Mesothelial cell of epicardium (in vitro differentiated cells): ENCODE data around the gene PTPRN2. TPM values are rescaled to one million over a fixed set of nuclear protein-coding genes. Genes with fewer than 3 reads are reported as not detected.

Source experiments
- DNase-seq, 2 experiments: peaks; one replicate each; pipeline ENCODE4 v3.0.0; 2021; ENCODE audit warnings: low spot score in 2 of 2; ENCODE audit not compliant: unreplicated experiment in 2 of 2
- H3K27ac Mint-ChIP-seq: 2 replicates; pipeline ENCODE4 v1.8.0; 2021; ENCODE audit warnings: mixed read lengths
- H3K27me3 Mint-ChIP-seq: 2 replicates; pipeline ENCODE4 v1.8.0; 2021; ENCODE audit warnings: low read depth, mixed read lengths
- H3K36me3 Mint-ChIP-seq: 2 replicates; pipeline ENCODE4 v1.8.0; 2021; ENCODE audit warnings: mixed read lengths
- H3K4me1 Mint-ChIP-seq: 2 replicates; pipeline ENCODE4 v1.8.0; 2021; ENCODE audit warnings: mixed read lengths
- H3K4me3 Mint-ChIP-seq: 2 replicates; pipeline ENCODE4 v1.8.0; 2021; ENCODE audit warnings: mild to moderate bottlenecking, moderate library complexity, mixed read lengths
- H3K9me3 Mint-ChIP-seq: 2 replicates; pipeline ENCODE4 v1.8.0; 2021; ENCODE audit warnings: mixed read lengths
- total RNA-seq: library from RNA; stranded (reverse); gene quantifications from 3 replicates; pipeline ENCODE4 v1.2.1, GENCODE V29; 2021
- TF ChIP-seq, protein P1 (sequence below): fragments of 200-600 bp; sonication (generic); IDR thresholded peaks from one replicate; pipeline ENCODE4 v1.5.0; 2021; ENCODE audit warnings: antibody characterized with exemption; ENCODE audit not compliant: unreplicated experiment

Gene PTPRN2
- total RNA-seq, 1 donor from 2014 or later: 2.2 TPM

DNA sequence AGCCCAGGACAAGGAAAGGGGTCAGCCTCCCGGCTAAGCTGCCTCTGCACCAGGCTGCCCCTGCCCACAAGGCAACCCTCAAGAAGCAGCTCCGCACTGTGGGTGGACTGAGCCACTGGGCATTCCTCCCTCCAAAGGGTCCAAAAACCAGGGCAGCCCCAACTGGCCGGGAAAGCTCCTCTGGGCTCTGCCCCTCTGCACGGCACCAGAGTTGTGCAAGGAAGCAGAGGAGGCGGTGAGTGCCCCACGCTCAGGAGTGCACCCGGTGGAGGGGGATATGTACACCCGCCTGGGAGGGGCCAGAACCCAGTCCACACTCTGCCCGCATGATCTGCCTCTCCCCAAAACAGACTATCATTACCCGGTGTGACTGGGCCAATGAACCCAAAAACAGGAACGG, 43.8 kb downstream of the PTPRN2 start:
- Mint-ChIP-seq H3K4me3 (no peak overlapping the region), H3K27me3 (peaks cover 9% of the 10 kb centered on the region), H3K9me3 (no peaks in the 10 kb centered on the region), H3K27ac (no peak overlapping the region), H3K4me1 (no peaks in the 10 kb centered on the region), H3K36me3 (no peaks in the 10 kb centered on the region)
- no peak for DNase-seq
- TF ChIP-seq, protein P1, sequence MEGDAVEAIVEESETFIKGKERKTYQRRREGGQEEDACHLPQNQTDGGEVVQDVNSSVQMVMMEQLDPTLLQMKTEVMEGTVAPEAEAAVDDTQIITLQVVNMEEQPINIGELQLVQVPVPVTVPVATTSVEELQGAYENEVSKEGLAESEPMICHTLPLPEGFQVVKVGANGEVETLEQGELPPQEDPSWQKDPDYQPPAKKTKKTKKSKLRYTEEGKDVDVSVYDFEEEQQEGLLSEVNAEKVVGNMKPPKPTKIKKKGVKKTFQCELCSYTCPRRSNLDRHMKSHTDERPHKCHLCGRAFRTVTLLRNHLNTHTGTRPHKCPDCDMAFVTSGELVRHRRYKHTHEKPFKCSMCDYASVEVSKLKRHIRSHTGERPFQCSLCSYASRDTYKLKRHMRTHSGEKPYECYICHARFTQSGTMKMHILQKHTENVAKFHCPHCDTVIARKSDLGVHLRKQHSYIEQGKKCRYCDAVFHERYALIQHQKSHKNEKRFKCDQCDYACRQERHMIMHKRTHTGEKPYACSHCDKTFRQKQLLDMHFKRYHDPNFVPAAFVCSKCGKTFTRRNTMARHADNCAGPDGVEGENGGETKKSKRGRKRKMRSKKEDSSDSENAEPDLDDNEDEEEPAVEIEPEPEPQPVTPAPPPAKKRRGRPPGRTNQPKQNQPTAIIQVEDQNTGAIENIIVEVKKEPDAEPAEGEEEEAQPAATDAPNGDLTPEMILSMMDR: no peak

DNA sequence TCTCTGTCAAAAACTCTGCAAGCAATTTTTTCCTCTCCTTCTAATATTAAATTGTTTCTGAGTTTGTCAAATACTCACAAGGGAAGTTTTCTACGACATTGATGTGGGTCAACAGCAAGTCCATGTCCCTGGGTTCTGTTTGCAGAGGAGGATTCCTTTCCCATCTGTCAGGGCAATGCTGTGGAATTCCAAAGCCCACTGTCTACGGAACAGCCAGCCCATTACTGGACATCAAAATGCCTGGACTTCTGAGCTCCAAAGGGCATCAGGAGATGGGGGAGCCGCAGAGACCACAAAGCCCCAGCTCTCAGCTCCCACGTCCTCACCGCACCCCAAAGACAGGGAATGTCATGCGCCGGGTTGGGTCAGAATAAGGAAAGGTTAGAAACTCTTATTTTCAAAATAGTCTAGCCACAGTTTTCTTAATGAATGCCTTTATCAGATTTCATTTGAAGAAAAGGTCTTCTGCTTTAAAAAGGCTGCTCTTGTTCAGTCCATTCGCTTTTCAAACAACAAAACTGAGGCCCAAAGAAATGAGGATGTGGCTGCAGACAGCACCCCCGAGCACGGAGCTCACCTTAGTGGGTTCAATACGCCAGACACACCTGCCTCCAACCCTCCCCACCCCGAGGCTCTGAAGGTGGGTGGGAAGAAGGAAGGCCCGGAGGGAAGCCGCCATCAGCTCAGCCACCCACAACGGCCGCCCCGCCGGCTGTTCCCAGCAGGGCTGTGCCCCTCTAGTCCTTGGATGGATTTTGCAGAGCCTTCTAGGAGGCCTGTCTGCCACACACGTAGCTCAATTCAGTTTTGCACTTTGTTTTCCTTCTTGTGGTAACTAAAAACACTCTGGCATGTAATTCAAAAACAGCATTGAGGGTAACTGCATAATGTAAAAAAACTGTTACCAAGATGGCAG, 44.7 kb downstream of the PTPRN2 start:
- Mint-ChIP-seq H3K36me3 (no peaks in the 10 kb centered on the region), H3K27ac (no peak overlapping the region), H3K4me1 (no peaks in the 10 kb centered on the region), H3K9me3 (no peaks in the 10 kb centered on the region), H3K27me3 (peaks cover 3% of the 10 kb centered on the region), H3K4me3 (no peak overlapping the region)
- TF ChIP-seq, protein P1: no peak
- DNase-seq: no peak

DNA sequence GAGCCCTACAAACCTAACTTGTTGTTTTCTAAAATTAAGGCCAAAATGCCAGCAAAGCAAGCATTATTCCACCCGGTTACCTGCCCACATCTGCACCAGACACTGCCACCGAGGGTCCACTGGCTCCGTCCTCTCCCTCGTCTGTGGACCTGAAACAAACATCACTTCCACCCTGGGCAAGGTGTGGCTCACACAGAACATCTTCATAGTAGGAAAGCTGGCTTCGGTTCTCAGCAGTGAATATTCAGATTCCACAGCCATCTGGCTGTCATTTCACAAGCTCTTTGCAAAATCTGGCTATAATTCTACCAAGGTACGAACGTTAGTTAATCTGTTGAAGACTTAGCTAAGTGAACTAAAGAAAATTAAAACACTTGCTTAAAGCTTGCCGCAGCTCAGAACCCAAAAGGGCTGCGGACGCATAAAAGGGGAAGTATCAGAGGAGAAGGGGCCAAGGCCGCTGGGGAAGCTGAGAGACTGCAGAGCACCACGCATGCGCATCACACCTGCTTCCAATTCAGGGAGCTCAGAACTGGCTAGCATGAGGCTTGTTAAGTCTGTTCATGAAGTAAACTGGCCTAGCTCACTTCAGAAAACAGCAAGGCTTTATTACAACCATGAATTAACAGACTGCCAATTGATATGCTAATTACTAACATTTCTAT, 46.1 kb downstream of the PTPRN2 start:
- Mint-ChIP-seq H3K36me3 (no peaks in the 10 kb centered on the region), H3K27me3 (peaks cover 2% of the 10 kb centered on the region), H3K9me3 (no peaks in the 10 kb centered on the region), H3K4me3 (no peak overlapping the region), H3K4me1 (no peaks in the 10 kb centered on the region), H3K27ac (no peak overlapping the region)
- TF ChIP-seq, protein P1: no peak
- no peak for DNase-seq

DNA sequence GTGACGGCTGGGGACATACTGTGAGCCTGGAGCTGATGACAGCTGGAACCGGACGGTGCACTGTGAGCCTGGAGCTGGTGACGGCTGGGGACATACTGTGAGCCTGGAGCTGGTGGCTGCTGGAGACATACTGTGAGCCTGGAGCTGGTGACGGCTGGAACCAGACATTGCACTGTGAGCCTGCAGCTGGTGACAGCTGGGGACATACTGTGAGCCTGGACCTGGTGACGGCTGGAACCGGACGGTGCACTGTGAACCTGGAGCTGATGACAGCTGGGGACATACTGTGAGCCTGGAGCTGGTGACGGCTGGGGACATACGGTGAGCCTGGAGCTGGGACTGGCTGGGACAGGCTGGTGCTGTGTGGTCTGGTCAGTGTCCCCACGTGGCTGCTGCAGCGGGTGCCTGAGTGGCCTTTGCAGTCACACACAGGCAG, 47.9 kb downstream of the PTPRN2 start:
- DNase-seq: no peak
- H3K27ac Mint-ChIP-seq: no peak overlapping the region
- H3K4me3 Mint-ChIP-seq: no peak overlapping the region
- TF ChIP-seq, protein P1: no peak
- H3K9me3 Mint-ChIP-seq: no peaks in the 10 kb centered on the region
- no peaks in the 10 kb centered on the region for H3K4me1 Mint-ChIP-seq
- peaks cover 2% of the 10 kb centered on the region for H3K27me3 Mint-ChIP-seq
- no peaks in the 10 kb centered on the region for H3K36me3 Mint-ChIP-seq

DNA sequence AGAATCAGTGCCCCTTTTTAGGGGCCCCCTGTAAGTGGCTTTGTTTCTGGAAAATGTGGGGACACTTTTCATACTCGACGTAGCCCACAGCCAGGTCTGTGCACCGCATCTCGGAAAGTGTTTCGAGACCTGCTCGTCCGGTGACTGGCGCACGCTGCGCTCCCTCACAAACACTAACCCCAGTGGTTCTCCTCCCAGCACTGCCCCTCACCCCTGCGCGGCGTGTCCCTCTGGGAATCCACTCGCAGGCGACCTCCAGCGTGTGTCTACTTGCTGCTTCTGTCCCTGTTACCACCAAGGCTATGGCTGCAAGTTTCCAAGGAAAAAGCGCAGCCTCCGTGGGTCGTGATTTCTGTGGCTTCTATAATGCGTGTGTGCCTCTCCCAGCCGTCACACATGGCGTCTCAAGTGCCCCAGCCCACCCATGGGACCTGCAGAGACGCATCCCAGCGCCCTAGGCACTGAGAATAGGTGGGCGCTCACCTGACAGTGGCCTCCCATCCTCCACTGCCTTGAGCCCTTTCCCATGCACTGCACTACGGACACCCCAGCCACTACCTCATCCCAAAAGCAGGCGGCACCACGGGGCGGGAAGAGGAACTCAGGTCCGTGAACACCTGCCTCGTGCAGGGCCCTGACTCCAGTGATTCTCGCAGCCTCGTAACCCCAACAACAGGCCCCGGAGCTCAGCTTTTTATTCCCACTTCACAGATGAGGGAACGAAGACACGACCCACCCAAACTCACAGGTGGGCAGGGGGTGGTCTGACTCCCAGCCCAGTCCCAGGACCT, 49.3 kb downstream of the PTPRN2 start:
- no peaks in the 10 kb centered on the region for H3K9me3 Mint-ChIP-seq
- TF ChIP-seq, protein P1: no peak
- DNase-seq: no peak
- H3K36me3 Mint-ChIP-seq: no peaks in the 10 kb centered on the region
- H3K27ac Mint-ChIP-seq: no peak overlapping the region
- no peak overlapping the region for H3K4me3 Mint-ChIP-seq
- no peaks in the 10 kb centered on the region for H3K4me1 Mint-ChIP-seq
- H3K27me3 Mint-ChIP-seq: no peaks in the 10 kb centered on the region
